HEK293T (cell line): ENCODE data around the gene ZSWIM5.
"Not testable (repeated sequence)": the region's sequence is repeated elsewhere in the genome, so short reads cannot be mapped to it uniquely, and the experiment has no call there.

ENCODE experiments used
- CTCF ChIA-PET: fragments of 350-600 bp; formaldehyde crosslinking; extraction: SDS; loops from one replicate; lab custom pipeline; 2021; ENCODE audit warnings: antibody characterized with exemption, inconsistent platforms; lab: Yijun Ruan, JAX
- POLR2A ChIA-PET: fragments of 350-600 bp; formaldehyde crosslinking; extraction: SDS; loops from one replicate; lab custom pipeline; 2020; ENCODE audit warnings: antibody characterized with exemption, inconsistent platforms; lab: Yijun Ruan, JAX
- DNase-seq: peaks from one replicate; pipeline ENCODE4 v3.0.0; 2012; ENCODE audit warnings: mixed read lengths; ENCODE audit errors: extremely low spot score
- ARNT ChIP-seq: fragments of 450-650 bp; IDR thresholded peaks from 2 replicates; pipeline ENCODE4 v1.6.1; 2017; ENCODE audit warnings: mild to moderate bottlenecking
- BHLHE40 ChIP-seq: fragments of 450-650 bp; IDR thresholded peaks from 2 replicates; pipeline ENCODE4 v1.6.1; 2016; ENCODE audit warnings: mild to moderate bottlenecking, moderate library complexity, borderline replicate concordance
- CTBP1 ChIP-seq: fragments of 450-650 bp; IDR thresholded peaks from 2 replicates; pipeline ENCODE4 v1.6.1; 2016; ENCODE audit warnings: borderline replicate concordance
- ELF4 ChIP-seq: fragments of 450-650 bp; IDR thresholded peaks from 2 replicates; pipeline ENCODE4 v1.6.1; 2017; ENCODE audit warnings: antibody characterized with exemption
- FOXK2 ChIP-seq: fragments of 450-650 bp; IDR thresholded peaks from 2 replicates; pipeline ENCODE4 v1.6.1; 2016; ENCODE audit warnings: mild to moderate bottlenecking
- FOXM1 ChIP-seq: fragments of 450-650 bp; IDR thresholded peaks from 2 replicates; pipeline ENCODE4 v1.6.1; 2017; ENCODE audit warnings: mild to moderate bottlenecking, borderline replicate concordance
- HDGF ChIP-seq: fragments of 450-650 bp; IDR thresholded peaks from 2 replicates; pipeline ENCODE4 v1.6.1; 2017; ENCODE audit warnings: antibody characterized with exemption, borderline replicate concordance
- L3MBTL2 ChIP-seq: fragments of 450-650 bp; conservative IDR thresholded peaks from 2 replicates; pipeline ENCODE4 v1.6.1; 2016; ENCODE audit warnings: mild to moderate bottlenecking
- LEF1 ChIP-seq: fragments of 450-650 bp; IDR thresholded peaks from 2 replicates; pipeline ENCODE4 v1.6.1; 2017; ENCODE audit warnings: mild to moderate bottlenecking, borderline replicate concordance
- NFRKB ChIP-seq: fragments of 450-650 bp; IDR thresholded peaks from 2 replicates; pipeline ENCODE4 v1.6.1; 2016; ENCODE audit warnings: mild to moderate bottlenecking, moderate library complexity
- PKNOX1 ChIP-seq: fragments of 450-650 bp; IDR thresholded peaks from 2 replicates; pipeline ENCODE4 v1.6.1; 2016
- SP1 ChIP-seq: fragments of 450-650 bp; IDR thresholded peaks from 2 replicates; pipeline ENCODE4 v1.6.1; 2017
- SUZ12 ChIP-seq: fragments of 450-650 bp; IDR thresholded peaks from 2 replicates; pipeline ENCODE4 v1.6.1; 2016; ENCODE audit warnings: mild to moderate bottlenecking
- TARDBP ChIP-seq: fragments of 450-650 bp; IDR thresholded peaks from 2 replicates; pipeline ENCODE4 v1.6.1; 2016

The ZSWIM5 gene

GRCh38 chr1:45191418-45191783 is 15.0 kb downstream of the ZSWIM5 start:
- TF ChIP-seq ELF4 (no peak), PKNOX1 (no peak), L3MBTL2 (no peak), CTBP1 (no peak), LEF1 (no peak), TARDBP (no peak)
- CTCF ChIA-PET: no interaction called here
- no peak for DNase-seq
- POLR2A ChIA-PET: interaction anchor here (1.5 kb wide), 2 partner anchors 14 to 112 kb away, joined by 4 to 6 read pairs; no protein-coding TSS in a partner anchor

GRCh38 chr1:45187725-45188124 is 18.7 kb downstream of the ZSWIM5 start:
- TF ChIP-seq SUZ12 (no peak), SP1 (no peak)
- DNase-seq: no peak
- POLR2A ChIA-PET: no interaction called here
- CTCF ChIA-PET: no interaction called here

- POLR2A ChIA-PET, DNase-seq, CTCF ChIA-PET: not testable (repeated sequence)
Observed at GRCh38 chr1:45179918-45180519, 26.4 kb downstream of the ZSWIM5 start.

- TF ChIP-seq FOXM1 (no peak), TARDBP (no peak), L3MBTL2 (no peak), PKNOX1 (no peak), NFRKB (no peak), FOXK2 (no peak), ARNT (no peak), HDGF (no peak), SP1 (no peak)
- ChIA-PET POLR2A (no interaction called here), CTCF (no interaction called here)
- no peak for DNase-seq
Observed at GRCh38 chr1:45177452-45177851, 29.0 kb downstream of the ZSWIM5 start.

- ChIA-PET POLR2A (interaction anchor here (1.0 kb wide), 1 partner anchor 131 kb away, joined by 3 read pairs; no protein-coding TSS in a partner anchor), CTCF (interaction anchor here (0.7 kb wide), 1 partner anchor 128 kb away, joined by 3 read pairs; no protein-coding TSS in a partner anchor)
- no peak for DNase-seq
- no peak for TF ChIP-seq BHLHE40
- no peak for TF ChIP-seq NFRKB
- TF ChIP-seq FOXM1: no peak
- TF ChIP-seq L3MBTL2: no peak
Observed at GRCh38 chr1:45172764-45173163, 33.6 kb downstream of the ZSWIM5 start.

- TF ChIP-seq ARNT: no peak
- no peak for TF ChIP-seq SP1
- no peak for TF ChIP-seq BHLHE40
- DNase-seq: no peak
- ChIA-PET POLR2A (no interaction called here), CTCF (interaction anchor here (0.7 kb wide), 1 partner anchor 128 kb away, joined by 3 read pairs; no protein-coding TSS in a partner anchor)
Observed at GRCh38 chr1:45172005-45172404, 34.4 kb downstream of the ZSWIM5 start.

GRCh38 chr1:45171575-45171974 is 34.8 kb downstream of the ZSWIM5 start:
- no peak for DNase-seq
- ChIA-PET POLR2A (no interaction called here), CTCF (no interaction called here)
- no peak for TF ChIP-seq L3MBTL2
- TF ChIP-seq NFRKB: no peak
- TF ChIP-seq CTBP1: no peak
- no peak for TF ChIP-seq HDGF
- TF ChIP-seq PKNOX1: no peak

- DNase-seq: no peak
- CTCF ChIA-PET: no interaction called here
- POLR2A ChIA-PET: no interaction called here
- TF ChIP-seq ARNT: no peak
Observed at GRCh38 chr1:45170151-45170742, 36.2 kb downstream of the ZSWIM5 start.

- POLR2A ChIA-PET, CTCF ChIA-PET, DNase-seq: not testable (repeated sequence)
Observed at GRCh38 chr1:45167947-45168346, 38.5 kb downstream of the ZSWIM5 start.

GRCh38 chr1:45164307-45164706 is 42.1 kb downstream of the ZSWIM5 start:
- DNase-seq, POLR2A ChIA-PET, CTCF ChIA-PET: not testable (repeated sequence)

- DNase-seq, CTCF ChIA-PET, POLR2A ChIA-PET: not testable (repeated sequence)
Observed at GRCh38 chr1:45163111-45163510, 43.3 kb downstream of the ZSWIM5 start.

- DNase-seq, CTCF ChIA-PET, POLR2A ChIA-PET: not testable (repeated sequence)
Observed at GRCh38 chr1:45162041-45163035, 44.1 kb downstream of the ZSWIM5 start.
